HEK293 (cell line): ENCODE results near the gene SHMT2.

Experiments
- CTCF ChIA-PET: fragments of 350-600 bp; formaldehyde crosslinking; extraction: SDS; loops from one replicate; lab custom pipeline; 2021; ENCODE audit warnings: antibody characterized with exemption; lab: Yijun Ruan, JAX
- POLR2A ChIA-PET: fragments of 300-600 bp; formaldehyde crosslinking; extraction: SDS; loops from one replicate; lab custom pipeline; 2020; ENCODE audit warnings: antibody characterized with exemption, inconsistent platforms; lab: Yijun Ruan, JAX
- H3K27ac ChIP-seq: fragments of 200-500 bp; sonication (Bioruptor generic); 2 replicates; pipeline ENCODE4 v1.5.1; 2014; ENCODE audit warnings: low read depth, low read length, control low read depth, inconsistent platforms; ENCODE audit errors: extremely low read depth
- H3K36me3 ChIP-seq, 2 experiments: fragments of 200-500 bp in 1 of 2; sonication (Bioruptor generic) in 1 of 2; 1 replicate in 1 of 2; 2 replicates in 1 of 2; pipeline ENCODE4 v1.5.1; 2014 to 2017; ENCODE audit warnings: inconsistent platforms in 2 of 2, low read length in 2 of 2; ENCODE audit not compliant: control insufficient read depth in 2 of 2, insufficient read depth in 1 of 2
- H3K4me1 ChIP-seq: fragments of 200-500 bp; sonication (Bioruptor generic); 2 replicates; pipeline ENCODE4 v1.5.1; 2014; ENCODE audit warnings: mild to moderate bottlenecking, low read length, inconsistent platforms; ENCODE audit not compliant: control insufficient read depth, insufficient read depth
- H3K4me3 ChIP-seq: 2 replicates; pipeline ENCODE4 v1.5.1; 2011; ENCODE audit warnings: low read depth, mild to moderate bottlenecking, control low read depth, low read length, moderate library complexity
- H3K9me3 ChIP-seq: fragments of 200-500 bp; sonication (Bioruptor generic); 2 replicates; pipeline ENCODE4 v1.5.1; 2014; ENCODE audit warnings: low read depth, low read length, inconsistent platforms; ENCODE audit not compliant: control insufficient read depth, insufficient read depth
- MZF1 ChIP-seq: fragments of 450-650 bp; formaldehyde crosslinking; IDR thresholded peaks from 2 replicates; pipeline ENCODE4 v1.5.1; 2017; ENCODE audit warnings: missing biosample characterization, missing genetic modification characterization, borderline replicate concordance
- YY1 ChIP-seq: fragments of 450-650 bp; formaldehyde crosslinking; IDR thresholded peaks from 2 replicates; pipeline ENCODE4 v1.5.1; 2018; ENCODE audit warnings: missing biosample characterization, missing genetic modification characterization
- ZNF132 ChIP-seq: fragments of 450-650 bp; formaldehyde crosslinking; IDR thresholded peaks from 2 replicates; pipeline ENCODE4 v1.5.1; 2017; ENCODE audit warnings: missing biosample characterization, missing genetic modification characterization, borderline replicate concordance
- ZNF19 ChIP-seq: fragments of 450-650 bp; formaldehyde crosslinking; IDR thresholded peaks from 2 replicates; pipeline ENCODE4; 2016; ENCODE audit warnings: missing biosample characterization, missing genetic modification characterization, low read depth
- ZNF202 ChIP-seq: fragments of 450-650 bp; formaldehyde crosslinking; IDR thresholded peaks from 2 replicates; pipeline ENCODE4 v1.5.1; 2016; ENCODE audit warnings: missing biosample characterization, missing genetic modification characterization, borderline replicate concordance
- ZNF555 ChIP-seq: fragments of 450-650 bp; formaldehyde crosslinking; conservative IDR thresholded peaks from 2 replicates; pipeline ENCODE4 v1.5.1; 2017; ENCODE audit warnings: missing biosample characterization, mild to moderate bottlenecking, missing genetic modification characterization, inconsistent platforms
- ZNF658 ChIP-seq: fragments of 450-650 bp; formaldehyde crosslinking; IDR thresholded peaks from 2 replicates; pipeline ENCODE4; 2016; ENCODE audit warnings: missing biosample characterization, missing genetic modification characterization
- ZNF701 ChIP-seq: fragments of 450-650 bp; formaldehyde crosslinking; IDR thresholded peaks from 2 replicates; pipeline ENCODE4 v1.5.1; 2016; ENCODE audit warnings: missing biosample characterization, missing genetic modification characterization
- ZNF776 ChIP-seq: fragments of 450-650 bp; formaldehyde crosslinking; IDR thresholded peaks from 2 replicates; pipeline ENCODE4 v1.5.0; 2017; ENCODE audit warnings: missing biosample characterization, missing genetic modification characterization, borderline replicate concordance
- ZNF830 ChIP-seq: fragments of 450-650 bp; IDR thresholded peaks from 2 replicates; pipeline ENCODE4 v1.5.0; 2018; ENCODE audit warnings: missing biosample characterization, missing genetic modification characterization, low read depth, mild to moderate bottlenecking, moderate library complexity
- TF ChIP-seq, protein P1 (sequence below): fragments of 450-650 bp; formaldehyde crosslinking; IDR thresholded peaks from 2 replicates; pipeline ENCODE4 v1.5.1; 2016; ENCODE audit warnings: missing biosample characterization, missing genetic modification characterization
- TF ChIP-seq, protein P2 (sequence below): fragments of 450-650 bp; formaldehyde crosslinking; IDR thresholded peaks from 2 replicates; pipeline ENCODE4 v1.5.1; 2016; ENCODE audit warnings: missing biosample characterization, missing genetic modification characterization
- TF ChIP-seq, protein P3 (sequence below): fragments of 450-650 bp; formaldehyde crosslinking; IDR thresholded peaks from 2 replicates; pipeline ENCODE4 v1.5.1; 2016; ENCODE audit warnings: missing biosample characterization, missing genetic modification characterization
- TF ChIP-seq, protein P4 (sequence below): fragments of 450-650 bp; formaldehyde crosslinking; IDR thresholded peaks from 2 replicates; pipeline ENCODE4 v1.5.1; 2016; ENCODE audit warnings: missing biosample characterization, missing genetic modification characterization
- TF ChIP-seq, protein P5 (sequence below): fragments of 450-650 bp; formaldehyde crosslinking; IDR thresholded peaks from 2 replicates; pipeline ENCODE4 v1.5.1; 2016; ENCODE audit warnings: missing biosample characterization, missing genetic modification characterization

SHMT2 gene

DNA sequence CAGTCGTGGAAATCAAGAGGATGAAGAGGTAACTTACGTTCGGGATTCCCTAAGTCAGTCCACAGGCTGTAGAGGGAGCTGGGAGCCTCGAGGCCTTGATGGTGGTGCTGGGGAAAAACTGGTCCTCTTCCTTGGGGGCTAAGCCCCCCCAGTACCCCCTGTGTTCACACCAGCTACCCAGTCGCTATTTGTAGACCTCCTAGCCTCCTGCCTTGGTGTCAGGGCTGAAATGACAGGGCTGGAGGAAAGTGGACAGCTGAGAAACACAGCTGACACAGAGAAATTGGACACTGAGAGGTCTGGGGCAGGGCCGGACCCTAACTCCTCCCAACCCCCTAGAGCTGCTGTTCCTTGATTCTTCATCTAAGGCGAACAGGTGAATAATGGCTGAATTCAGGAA lies 21.4 kb downstream of the SHMT2 start, which contains the start of gene STAC3:
Gene STAC3, minus strand, starts transcription at position 232 of the 400 bp plus-strand sequence. CDS start 1,551 bp downstream, outside the sequence.
- ChIA-PET POLR2A (interaction anchor here (0.6 kb wide), 1 partner anchor 9 kb away, joined by 4 read pairs; no protein-coding TSS in a partner anchor), CTCF (interaction anchor here (0.7 to 3.3 kb wide), 11 partner anchors 8 to 202 kb away, joined by 3 to 27 read pairs (median 3); no protein-coding TSS in a partner anchor)
- TF ChIP-seq, protein P1, sequence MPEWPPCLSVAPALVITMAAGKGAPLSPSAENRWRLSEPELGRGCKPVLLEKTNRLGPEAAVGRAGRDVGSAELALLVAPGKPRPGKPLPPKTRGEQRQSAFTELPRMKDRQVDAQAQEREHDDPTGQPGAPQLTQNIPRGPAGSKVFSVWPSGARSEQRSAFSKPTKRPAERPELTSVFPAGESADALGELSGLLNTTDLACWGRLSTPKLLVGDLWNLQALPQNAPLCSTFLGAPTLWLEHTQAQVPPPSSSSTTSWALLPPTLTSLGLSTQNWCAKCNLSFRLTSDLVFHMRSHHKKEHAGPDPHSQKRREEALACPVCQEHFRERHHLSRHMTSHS = no peak
- no peak for TF ChIP-seq ZNF132 (tag by site-specific recombination)
- TF ChIP-seq, protein P2, sequence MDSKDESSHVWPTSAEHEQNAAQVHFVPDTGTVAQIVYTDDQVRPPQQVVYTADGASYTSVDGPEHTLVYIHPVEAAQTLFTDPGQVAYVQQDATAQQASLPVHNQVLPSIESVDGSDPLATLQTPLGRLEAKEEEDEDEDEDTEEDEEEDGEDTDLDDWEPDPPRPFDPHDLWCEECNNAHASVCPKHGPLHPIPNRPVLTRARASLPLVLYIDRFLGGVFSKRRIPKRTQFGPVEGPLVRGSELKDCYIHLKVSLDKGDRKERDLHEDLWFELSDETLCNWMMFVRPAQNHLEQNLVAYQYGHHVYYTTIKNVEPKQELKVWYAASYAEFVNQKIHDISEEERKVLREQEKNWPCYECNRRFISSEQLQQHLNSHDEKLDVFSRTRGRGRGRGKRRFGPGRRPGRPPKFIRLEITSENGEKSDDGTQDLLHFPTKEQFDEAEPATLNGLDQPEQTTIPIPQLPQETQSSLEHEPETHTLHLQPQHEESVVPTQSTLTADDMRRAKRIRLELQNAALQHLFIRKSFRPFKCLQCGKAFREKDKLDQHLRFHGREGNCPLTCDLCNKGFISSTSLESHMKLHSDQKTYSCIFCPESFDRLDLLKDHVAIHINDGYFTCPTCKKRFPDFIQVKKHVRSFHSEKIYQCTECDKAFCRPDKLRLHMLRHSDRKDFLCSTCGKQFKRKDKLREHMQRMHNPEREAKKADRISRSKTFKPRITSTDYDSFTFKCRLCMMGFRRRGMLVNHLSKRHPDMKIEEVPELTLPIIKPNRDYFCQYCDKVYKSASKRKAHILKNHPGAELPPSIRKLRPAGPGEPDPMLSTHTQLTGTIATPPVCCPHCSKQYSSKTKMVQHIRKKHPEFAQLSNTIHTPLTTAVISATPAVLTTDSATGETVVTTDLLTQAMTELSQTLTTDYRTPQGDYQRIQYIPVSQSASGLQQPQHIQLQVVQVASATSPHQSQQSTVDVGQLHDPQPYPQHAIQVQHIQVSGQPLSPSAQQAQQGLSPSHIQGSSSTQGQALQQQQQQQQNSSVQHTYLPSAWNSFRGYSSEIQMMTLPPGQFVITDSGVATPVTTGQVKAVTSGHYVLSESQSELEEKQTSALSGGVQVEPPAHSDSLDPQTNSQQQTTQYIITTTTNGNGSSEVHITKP (tag by site-specific recombination) = no peak
- TF ChIP-seq YY1 (tag by site-specific recombination) = no peak
- TF ChIP-seq ZNF830 = no peak
- Histone ChIP-seq H3K4me1 (0 out of 2 replicates have a peak, but pooled peaks cover 4% of the 10 kb centered on the region), H3K9me3 (no peaks in the 10 kb centered on the region), H3K36me3 (peaks cover 0 to 18% of the 10 kb centered on the region in 2 experiments; a peak in 2 of 3 replicates), H3K27ac (no peak within 1 kb of the TSS), H3K4me3 (no peak within 1 kb of the TSS)

DNA sequence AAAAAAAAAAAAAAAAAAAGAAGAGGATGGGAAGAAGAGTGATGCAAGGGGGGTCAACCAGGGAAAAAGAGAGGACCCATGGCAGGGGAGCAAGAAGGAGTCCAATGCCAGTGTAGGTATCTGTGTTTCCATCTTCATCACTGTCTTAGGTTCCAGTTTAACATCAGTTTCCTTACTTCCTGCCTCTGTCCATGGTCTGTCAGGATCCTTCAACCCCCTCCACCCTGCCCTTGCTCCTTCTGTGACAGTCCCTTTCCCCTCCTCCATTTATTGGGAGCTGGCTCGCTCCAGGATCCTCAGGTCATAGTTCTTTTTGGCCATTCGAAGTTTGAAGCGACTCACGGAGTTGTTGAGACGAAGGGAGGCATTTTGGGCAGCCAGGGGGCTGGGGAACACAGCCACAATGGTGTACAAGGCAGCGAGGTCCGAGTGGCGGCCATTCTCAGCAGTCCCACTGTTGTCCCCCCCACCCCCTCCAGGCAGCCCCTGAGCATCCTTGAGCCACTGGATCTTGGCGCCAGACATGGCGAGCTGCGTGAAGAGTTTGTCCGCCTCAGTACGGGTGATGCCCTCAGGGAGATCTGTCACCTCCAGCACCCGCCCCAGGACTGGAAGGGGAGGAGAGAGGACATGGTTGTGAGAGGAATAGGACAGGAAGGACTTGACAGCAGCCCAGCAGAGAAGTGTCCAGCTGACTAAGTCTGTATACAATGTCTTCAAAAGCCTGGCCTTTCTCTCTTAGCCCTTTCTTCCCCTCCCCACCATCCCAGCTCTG lies 25.2 kb downstream of the SHMT2 start:
- H3K9me3 ChIP-seq = no peaks in the 10 kb centered on the region
- H3K36me3 ChIP-seq = peaks cover 3 to 52% of the 10 kb centered on the region in 2 experiments
- no peak overlapping the region for H3K4me3 ChIP-seq
- ChIA-PET CTCF (interaction anchor here (0.9 to 1.1 kb wide), 2 partner anchors 9 to 41 kb away, joined by 3 to 4 read pairs; no protein-coding TSS in a partner anchor), POLR2A (interaction anchor here (0.6 kb wide), 1 partner anchor 201 kb away, joined by 3 read pairs; no protein-coding TSS in a partner anchor)
- TF ChIP-seq, protein P3, sequence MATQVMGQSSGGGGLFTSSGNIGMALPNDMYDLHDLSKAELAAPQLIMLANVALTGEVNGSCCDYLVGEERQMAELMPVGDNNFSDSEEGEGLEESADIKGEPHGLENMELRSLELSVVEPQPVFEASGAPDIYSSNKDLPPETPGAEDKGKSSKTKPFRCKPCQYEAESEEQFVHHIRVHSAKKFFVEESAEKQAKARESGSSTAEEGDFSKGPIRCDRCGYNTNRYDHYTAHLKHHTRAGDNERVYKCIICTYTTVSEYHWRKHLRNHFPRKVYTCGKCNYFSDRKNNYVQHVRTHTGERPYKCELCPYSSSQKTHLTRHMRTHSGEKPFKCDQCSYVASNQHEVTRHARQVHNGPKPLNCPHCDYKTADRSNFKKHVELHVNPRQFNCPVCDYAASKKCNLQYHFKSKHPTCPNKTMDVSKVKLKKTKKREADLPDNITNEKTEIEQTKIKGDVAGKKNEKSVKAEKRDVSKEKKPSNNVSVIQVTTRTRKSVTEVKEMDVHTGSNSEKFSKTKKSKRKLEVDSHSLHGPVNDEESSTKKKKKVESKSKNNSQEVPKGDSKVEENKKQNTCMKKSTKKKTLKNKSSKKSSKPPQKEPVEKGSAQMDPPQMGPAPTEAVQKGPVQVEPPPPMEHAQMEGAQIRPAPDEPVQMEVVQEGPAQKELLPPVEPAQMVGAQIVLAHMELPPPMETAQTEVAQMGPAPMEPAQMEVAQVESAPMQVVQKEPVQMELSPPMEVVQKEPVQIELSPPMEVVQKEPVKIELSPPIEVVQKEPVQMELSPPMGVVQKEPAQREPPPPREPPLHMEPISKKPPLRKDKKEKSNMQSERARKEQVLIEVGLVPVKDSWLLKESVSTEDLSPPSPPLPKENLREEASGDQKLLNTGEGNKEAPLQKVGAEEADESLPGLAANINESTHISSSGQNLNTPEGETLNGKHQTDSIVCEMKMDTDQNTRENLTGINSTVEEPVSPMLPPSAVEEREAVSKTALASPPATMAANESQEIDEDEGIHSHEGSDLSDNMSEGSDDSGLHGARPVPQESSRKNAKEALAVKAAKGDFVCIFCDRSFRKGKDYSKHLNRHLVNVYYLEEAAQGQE = peak; percentile 95
- no peak for TF ChIP-seq ZNF701 (tag by site-specific recombination)
- H3K27ac ChIP-seq = no peak overlapping the region
- H3K4me1 ChIP-seq = 0 out of 2 replicates have a peak, but pooled peaks cover 4% of the 10 kb centered on the region

DNA sequence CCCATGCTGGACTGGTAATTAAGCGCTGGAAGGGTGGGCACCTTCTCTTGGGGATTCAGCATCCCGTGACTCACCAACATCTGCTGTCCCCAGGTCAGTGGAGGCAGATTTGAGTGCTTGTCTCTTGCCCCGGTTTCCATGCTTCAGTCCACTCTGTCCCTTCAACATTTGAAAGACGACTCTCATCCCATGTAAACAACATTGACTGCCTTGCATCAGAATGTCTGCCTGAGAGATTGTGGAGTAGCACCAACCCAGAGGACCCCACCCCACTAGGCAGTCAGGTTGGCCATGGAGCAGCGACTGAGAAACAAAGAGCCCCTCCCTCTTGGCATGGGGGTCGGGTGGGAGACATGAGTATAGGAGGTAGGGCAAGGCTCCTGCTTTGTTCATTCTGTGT lies 26.4 kb downstream of the SHMT2 start:
- Histone ChIP-seq H3K4me3 (no peak overlapping the region), H3K36me3 (peaks cover 7 to 65% of the 10 kb centered on the region in 2 experiments), H3K4me1 (0 out of 2 replicates have a peak, but pooled peaks cover 2% of the 10 kb centered on the region), H3K27ac (no peak overlapping the region), H3K9me3 (no peaks in the 10 kb centered on the region)
- CTCF ChIA-PET = interaction anchor here (1.0 kb wide), 1 partner anchor 42 kb away, joined by 3 read pairs; no protein-coding TSS in a partner anchor
- POLR2A ChIA-PET = no interaction called here
- TF ChIP-seq, protein P4, sequence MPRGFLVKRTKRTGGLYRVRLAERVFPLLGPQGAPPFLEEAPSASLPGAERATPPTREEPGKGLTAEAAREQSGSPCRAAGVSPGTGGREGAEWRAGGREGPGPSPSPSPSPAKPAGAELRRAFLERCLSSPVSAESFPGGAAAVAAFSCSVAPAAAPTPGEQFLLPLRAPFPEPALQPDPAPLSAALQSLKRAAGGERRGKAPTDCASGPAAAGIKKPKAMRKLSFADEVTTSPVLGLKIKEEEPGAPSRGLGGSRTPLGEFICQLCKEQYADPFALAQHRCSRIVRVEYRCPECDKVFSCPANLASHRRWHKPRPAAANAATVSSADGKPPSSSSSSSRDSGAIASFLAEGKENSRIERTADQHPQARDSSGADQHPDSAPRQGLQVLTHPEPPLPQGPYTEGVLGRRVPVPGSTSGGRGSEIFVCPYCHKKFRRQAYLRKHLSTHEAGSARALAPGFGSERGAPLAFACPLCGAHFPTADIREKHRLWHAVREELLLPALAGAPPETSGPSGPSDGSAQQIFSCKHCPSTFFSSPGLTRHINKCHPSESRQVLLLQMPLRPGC (tag by site-specific recombination) = no peak
- no peak for TF ChIP-seq ZNF19 (tag by site-specific recombination)
- TF ChIP-seq, protein P1 = no peak
- TF ChIP-seq MZF1 (tag by site-specific recombination) = no peak
- TF ChIP-seq ZNF776 (tag by site-specific recombination) = no peak
- no peak for TF ChIP-seq ZNF555 (tag by site-specific recombination)
- no peak for TF ChIP-seq ZNF658 (tag by site-specific recombination)
- TF ChIP-seq, protein P5, sequence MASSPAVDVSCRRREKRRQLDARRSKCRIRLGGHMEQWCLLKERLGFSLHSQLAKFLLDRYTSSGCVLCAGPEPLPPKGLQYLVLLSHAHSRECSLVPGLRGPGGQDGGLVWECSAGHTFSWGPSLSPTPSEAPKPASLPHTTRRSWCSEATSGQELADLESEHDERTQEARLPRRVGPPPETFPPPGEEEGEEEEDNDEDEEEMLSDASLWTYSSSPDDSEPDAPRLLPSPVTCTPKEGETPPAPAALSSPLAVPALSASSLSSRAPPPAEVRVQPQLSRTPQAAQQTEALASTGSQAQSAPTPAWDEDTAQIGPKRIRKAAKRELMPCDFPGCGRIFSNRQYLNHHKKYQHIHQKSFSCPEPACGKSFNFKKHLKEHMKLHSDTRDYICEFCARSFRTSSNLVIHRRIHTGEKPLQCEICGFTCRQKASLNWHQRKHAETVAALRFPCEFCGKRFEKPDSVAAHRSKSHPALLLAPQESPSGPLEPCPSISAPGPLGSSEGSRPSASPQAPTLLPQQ = no peak
- no peak for TF ChIP-seq ZNF202 (tag by site-specific recombination)
- TF ChIP-seq ZNF830 = no peak
